ENCODE data around the gene RNU1-1.
"Not testable (repeated sequence)": the region's sequence is repeated elsewhere in the genome, so short reads cannot be mapped to it uniquely, and the experiment has no call there.

RNU1-1 gene

DNA sequence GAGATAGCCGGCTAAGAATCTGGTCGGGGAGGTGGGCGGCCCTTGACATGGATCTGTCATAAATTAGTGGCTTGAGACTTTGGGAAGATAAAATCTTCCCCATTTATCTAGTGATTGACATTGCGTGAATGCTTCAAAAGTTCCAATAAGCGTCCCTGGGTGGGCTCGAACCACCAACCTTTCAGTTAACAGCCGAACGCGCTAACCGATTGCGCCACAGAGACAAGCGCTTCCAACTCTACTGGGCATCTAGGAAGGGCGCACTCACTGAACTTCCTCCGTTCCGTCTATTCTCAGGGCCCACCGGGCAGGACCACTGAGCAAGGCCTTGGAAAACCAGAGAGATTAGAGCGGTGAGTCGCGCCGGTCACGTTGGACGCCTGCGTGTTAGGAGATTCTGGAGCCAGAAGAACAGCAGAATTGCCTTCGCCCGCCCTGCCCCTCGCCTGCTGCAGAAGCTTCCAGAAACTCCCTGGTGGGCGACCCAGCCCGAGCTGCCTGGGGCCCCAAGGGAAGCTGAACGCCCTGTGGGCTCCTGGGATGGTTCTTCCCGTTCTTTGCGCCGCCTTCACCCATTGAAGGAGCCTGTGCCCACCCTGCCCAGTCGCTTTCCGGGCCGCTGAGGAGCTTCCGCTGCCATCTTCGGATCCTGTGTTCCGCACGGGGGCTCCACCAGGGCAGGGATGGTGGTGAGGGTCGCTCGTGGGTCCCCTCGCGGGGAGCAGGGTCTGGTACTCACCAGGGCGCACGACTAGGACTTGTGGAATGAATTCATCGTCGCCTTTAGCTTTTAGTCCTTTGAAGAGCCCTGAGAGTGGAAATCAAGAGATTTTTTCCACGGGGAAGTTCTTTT is 6.6 kb upstream of the RNU1-1 start:
- DNase-seq: not testable (repeated sequence)

DNA sequence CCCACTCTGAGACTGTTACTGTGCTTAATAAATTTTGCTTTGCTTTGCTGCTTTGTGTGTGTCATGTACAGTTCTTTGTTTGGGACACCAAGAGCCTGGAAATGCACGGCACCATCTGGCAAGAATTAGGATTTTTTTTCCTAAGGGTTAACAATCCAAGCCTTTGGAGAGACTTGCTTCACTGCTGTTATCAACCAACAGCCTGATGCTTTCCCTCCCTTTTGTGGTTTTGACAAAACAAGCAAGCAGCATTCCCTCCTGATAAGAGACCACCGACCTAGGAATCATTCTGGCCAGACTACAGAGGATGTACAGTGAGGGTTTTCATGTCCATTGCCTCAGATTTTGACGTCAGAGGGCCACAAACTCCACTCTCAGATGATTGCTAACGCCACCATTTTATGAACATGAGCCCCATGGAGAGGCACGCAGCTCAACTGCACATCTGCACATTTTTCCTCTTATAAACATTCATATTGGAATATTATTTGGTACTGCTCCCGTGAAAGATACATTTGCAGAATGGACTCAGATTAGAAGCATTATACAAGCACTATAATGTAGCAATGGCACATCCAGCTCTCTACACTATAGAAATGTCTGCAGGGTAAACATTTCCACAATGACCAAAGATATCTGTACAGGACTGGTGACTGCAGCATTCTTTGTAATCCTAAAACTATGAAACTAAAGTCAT is 5.3 kb upstream of the RNU1-1 start:
- DNase-seq: not testable (repeated sequence)

DNA sequence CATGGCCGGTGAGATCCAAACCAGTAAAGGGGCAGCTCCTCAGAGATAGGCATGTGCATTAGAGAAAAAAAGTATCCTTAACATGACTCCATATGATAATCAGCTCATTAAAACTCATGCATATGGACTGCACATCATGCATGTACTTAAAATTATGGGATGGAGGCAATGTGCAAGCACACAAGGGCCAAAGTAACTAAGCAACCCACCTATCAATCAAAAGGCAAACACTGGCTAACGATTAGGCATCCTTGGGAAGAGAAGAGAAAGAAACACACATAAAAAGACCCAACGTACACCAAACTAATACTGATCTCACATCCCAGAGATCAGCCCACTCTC is 4.8 kb upstream of the RNU1-1 start:
- DNase-seq: not testable (repeated sequence)

DNA sequence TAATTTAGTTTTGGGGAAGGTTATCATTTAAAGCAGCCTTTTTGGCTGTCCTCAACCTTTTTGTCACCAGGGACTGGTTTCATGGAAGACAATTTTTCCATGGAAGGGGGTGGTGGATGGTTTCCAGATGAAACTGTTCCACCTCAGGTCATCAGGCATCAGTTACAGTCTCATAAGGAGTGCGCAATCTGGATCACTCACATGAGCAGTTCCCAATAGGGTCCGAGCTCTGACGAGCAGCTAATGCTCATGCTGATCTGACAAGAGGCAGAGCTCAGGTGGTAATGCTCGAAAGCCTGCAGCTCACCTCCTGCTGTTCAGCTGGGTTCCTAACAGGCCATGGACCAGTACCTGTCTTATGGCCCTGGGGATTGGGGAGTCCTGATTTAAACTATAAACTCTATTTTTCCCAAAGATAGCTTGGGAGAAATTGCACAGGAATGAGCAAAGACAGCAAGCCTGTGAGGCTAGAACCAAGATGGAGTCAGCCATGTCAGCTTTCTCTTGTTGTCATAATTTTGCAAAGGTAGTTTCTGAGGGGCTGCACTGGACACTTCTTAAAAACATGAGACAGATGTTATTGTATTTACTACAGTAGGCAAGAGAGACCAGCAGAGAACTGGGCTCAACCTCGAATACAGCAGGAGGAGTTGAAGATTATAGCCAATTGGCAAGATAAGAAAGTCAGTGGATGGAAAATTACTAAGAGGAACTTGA is 2.8 kb upstream of the RNU1-1 start:
- DNase-seq: not testable (repeated sequence)

DNA sequence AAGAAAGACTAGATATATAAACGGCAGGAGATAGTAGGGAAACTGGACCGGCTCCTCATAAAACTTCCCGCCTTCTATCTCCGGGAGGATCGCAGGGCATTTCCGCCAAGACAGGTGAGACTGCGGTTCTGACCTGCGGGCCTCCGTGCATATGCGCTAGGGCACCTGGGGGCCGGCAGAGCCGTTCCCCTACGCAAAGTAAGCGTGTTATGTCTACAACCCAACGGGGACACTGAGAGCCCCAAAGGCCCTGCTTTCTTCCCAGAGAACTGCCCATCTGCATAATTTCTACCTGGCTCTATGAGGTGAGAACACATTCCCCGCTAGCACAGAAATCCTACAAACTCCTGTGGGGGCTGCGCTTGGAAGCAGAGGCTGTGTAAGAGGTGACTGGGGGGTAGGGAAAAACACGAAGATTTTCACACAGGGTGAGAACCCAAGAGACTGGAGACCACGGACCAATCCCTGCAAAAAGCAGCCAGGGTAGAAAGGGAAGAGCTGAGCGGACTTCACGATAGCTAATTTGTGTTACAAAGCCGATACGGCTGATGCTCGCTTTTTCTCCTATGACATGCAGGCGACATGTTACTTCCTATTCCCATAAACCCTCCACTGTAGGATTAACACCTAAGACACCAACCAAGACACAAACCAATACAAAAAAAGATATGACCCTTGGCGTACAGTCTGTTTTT is 526 bp downstream of the RNU1-1 start:
- peak; percentile 98 for DNase-seq

DNA sequence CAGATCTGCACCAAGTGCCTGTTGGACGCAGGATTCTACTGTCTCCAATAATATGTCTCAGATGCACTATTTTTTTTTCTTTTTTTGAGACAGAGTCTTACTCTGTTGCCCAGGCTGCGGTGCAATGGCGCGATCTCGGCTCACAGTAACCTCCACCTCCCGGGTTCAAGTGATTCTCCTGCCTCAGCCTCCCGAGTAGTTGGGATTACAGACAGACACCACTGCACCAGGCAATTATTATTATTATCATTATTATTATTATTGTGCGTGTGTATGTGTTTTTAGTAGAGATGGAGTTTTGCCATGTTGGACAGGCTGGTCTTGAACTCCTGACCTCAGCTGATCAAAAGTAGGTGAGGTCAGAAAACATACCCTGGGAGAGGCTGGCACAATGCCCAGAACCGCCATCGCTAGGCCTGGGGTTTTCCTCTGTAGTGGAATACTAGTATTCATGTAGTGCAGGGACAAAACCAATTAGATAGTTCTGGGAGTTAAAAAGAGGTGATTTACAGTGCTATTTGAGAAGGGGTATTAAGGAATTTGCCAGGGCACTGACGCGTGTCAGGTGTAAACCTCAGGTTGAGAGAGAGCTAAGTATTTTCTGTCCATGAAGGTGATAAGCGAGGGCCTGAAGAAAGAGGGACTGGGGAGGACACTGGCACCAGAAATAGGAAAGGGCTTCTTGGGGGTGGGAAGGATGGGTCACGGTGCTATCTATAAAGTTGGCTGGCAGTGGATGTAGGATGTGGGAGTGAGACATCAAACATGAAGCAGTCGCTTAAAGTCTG is 1.3 kb downstream of the RNU1-1 start:
- DNase-seq: peak; percentile 51

DNA sequence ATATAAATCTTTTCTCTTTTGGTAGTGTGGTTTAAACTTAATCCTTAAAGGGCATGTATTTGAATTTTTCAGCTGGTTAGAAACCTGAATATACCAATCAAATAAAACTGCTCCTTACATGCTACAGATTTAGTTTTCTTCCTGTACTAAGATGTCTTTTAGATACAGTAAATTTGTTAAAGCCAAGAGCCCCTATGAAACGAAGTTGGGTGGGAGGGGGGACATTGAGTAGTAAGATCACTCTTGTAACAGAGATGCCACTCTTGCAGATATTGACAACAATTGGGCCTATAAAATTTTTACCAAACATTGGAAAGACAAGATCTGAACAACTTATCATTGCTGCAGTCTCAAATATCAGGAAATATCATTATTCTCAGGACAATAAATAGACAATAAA is 2.2 kb downstream of the RNU1-1 start:
- not testable (repeated sequence) for DNase-seq

DNA sequence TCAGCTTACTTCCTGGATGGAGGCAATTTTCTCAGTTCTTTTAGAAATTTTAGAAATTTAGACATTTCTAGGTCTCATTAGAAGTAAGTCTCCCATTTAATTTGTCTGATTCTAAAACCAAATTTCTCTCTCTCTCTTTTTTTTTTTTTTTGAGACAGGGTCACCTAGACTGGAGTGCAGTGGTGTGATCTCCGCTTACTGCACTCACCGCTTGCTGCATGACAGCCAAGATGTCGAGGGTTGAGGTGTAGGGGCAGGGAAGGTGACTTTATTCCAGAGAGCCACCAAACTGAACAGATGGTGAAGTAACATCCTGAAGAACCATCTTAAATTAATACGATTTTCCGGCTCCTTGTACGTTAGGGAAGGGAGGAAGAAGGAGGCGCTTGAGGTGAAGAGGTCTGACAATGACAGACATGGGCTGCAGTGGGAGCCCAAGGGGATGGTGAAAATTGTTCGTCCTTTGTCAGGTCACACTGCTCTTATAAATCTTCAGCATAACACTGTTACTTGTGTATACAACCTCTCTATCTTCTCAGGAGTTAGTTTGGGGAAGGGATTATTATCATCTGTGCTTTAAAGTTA is 5.1 kb downstream of the RNU1-1 start:
- DNase-seq: not testable (repeated sequence)

DNA sequence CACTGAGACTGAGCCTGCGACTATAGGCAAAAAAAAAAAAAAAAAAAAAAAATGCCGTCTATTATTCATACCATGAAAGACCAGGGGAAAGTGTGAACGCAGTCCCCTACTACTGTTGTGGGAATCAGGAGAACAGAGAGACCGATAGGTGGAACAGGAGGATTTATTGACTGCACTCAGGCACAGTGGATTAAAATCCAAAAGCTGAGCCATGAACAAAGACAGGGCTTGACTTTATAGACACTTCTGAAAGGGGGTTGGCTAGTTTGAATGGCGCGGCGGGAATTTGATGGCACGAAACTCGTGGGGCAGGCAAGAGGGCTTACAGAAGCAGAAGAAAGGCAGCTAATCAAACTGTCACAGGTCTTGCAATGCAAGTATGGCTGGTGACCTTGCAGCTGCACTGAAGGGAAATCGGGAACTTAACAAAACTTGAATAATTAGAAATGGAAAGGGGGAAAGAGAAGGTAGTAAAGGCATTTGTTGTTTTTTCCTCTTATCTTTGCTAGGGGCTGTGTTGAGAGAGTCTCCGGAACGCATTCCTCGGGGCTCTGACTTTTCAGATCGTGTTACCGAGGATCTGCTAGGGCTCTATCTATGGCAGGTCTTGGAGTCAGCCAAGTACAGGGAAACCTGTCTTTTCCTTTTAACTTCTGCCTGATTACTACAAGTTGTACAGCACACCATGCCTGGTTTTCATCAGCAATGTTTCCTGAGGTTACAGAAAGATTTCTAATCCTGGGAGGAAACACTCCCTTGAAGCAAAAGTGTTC is 7.5 kb downstream of the RNU1-1 start:
- peak; percentile 37 for DNase-seq

DNA sequence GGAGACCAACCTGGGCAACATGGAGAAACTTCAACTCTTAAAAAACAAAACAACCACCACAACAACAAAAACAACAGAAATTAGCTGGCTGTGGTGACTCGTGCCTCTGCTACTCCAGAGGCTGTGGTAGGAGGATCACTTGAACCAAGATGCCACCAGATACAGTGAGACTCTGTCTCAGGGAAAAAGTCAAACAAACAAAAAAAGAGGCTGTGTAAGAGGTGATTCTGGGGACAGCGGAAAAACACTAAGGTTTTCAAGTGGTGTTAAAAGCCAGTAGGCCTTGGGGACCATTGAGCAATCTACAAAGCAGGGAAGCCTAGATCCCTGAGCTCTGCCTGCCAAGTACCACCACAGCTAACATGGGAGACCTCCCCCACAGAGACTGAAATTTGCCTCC is 8.2 kb downstream of the RNU1-1 start:
- not testable (repeated sequence) for DNase-seq

DNA sequence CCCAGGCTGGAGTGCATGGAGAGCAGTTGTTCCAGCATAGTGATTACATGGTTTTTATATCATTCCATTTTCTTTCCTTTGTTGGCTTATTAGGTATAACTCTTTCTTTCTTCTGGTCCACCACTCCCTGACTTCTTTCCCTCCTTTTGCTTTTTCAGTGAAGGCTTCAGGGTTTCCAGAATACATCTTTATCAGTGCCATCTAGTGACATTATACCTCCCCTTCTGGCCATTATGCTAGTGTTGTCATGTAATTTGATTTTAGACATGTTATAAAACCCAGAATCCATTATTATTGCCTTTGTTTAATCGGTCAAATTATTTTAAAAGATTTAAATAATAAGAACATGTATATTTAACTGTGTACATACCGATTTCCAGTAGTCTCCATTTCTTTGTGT is 10.6 kb downstream of the RNU1-1 start:
- DNase-seq: no peak

DNA sequence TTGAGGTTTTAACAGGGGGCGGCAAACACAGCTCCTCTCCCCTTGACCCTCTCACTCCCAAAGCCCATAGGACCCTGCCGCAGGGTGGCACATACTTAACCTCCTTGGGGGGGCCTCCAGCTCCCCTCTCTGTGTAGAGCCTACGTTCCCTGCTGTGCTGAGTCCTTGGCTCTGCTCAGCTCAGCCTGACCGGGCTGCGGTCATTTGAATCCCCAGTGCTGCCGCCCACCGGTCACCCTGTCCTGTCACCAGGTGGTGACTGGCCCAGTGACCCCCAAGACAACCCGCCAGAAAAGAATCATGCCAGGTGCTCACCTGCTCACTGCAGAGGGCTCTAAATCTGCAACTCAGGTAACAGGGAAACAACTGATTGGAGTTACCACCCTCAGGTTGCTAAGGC is 12.6 kb downstream of the RNU1-1 start:
- not testable (repeated sequence) for DNase-seq

DNA sequence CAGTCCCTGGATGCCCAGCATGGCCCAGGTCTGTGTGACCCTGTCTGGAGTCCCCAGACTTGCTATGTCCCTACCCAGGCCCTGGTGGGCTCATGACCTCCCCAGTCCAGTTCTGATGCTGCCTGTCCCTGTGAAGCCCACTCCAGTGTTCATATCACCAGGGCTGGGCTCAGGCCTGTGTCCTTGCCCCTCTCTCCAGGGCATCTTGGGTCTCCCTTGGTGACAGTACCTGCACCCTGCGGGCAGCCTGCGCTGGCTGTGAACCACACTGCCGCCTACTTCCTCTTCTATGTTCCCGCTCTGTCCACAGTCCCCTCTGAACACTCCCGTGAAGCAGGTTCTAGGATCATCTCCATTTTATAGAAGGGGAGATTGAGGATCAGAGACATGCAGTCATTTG is 13.1 kb downstream of the RNU1-1 start:
- DNase-seq: not testable (repeated sequence)

DNA sequence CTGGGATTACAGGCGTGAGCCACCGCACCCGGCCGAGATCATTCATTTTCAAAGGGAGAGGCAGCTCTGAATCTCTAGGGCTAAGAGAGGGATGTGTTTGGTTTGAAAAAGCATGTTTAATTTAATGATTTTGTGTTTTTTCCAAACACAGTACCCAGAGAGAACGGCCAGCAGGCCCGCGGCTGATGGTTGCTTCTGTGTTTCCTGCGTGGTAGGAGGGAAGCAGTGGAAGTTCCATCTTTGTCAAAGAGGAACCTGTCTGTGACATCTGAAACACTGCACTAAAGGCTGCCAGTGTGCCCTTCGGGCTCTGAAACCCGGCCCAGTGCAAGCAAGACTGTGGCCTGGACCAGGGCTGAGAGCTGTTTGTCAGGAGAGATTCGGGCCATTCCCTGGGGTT is 13.6 kb downstream of the RNU1-1 start:
- DNase-seq: not testable (repeated sequence)

DNA sequence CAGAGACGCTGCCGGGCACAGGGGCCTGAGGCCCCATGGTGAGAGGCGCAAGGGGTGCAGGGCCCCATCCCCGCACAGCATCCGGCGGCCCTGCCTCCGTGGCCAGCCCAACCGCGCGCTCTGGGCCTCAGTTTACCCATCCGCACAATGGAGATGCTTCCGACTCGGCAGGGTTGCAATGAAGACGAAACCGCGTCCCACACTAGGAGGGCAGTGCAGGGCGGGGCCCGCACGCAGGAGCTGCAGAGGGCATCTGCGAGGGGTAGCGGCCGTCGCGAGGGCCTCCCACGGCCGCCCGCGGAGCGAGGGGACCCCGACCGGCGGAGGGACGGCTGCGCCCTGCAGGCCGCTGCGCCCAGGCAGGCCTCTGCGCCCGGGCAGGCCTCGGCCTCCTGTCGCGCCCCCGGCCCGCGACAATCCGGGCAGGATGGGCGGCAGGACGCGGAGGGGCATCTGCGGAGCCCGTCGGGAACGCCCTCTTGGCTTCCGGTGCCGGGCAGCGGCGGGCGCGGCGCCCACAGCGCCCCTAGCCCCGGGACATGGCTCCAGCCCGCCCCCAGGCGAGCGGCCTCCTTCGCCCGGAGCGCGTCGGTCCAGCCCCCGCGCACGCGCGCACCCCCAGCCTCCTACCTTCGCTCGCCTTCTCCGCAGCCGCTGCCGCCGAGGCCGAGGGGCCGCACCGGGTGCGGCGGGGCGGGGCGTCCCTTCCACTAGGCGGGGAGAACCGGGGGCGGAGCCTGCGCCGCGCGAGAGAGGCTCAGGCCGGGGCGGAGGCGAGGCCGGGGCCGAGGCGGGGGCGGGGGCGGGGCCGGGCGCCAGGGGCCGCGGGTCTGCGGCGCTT is 15.3 kb downstream of the RNU1-1 start:
- DNase-seq: peak; percentile 95

DNA sequence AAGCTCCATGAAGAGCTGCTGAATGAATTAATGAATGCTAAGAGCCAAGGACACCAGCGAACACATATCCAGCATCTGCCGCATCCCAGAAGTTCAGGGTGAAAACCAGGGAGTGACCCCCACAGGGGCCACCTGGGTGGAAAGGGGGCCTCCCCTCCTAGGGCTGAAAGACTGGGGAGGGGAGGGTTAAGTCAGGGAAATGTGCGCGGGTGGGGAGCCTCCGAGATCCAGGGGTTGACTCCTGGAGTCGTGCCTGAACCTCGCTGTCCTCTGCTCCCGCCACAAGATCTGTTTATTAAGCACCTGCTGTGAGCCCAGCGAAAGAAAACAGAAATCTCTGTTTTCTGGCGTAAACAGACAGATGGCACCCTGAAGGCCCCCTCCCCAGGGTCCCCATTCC is 16.0 kb downstream of the RNU1-1 start:
- not testable (repeated sequence) for DNase-seq

DNA sequence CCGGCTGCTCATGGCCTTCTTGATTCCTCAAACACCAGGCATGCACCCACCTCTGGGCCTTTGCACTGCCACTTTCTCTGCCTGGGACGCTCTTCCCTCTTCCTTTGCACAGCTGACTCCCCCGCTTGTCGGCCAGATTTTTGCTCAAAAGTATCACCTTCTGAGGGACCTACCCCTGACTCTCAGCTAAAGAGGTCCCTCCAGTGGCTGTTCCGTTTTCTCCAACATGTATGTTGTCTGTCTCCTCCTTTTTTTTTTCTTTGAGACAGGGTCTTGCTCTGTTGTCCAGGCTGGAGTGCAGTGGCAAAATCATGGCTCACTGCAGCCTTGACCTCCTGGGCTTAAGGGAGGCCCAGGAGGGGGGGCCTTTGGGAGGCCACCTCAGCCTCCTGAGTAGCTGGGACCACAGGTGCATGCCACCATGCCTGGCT is 16.6 kb downstream of the RNU1-1 start:
- peak; percentile 15 for DNase-seq

DNA sequence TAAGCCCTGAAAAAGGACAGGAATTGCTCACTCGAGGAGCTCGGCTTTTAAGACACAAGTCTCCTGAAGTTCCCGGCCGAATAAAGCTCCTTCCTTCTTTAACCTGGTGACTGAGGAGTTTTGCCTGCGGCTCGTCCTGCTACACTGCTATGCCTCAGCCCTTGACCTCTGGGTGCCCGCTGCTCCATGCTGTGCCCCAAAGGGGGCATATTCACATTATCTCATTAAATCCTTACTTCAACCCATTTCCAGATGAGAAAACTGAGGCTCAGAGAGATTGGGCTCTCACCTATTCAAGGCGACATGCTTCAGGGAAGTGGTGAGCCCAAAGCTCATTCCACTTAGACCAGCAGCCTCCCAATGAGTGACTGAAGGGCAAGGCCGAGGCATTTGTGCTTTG is 20.4 kb downstream of the RNU1-1 start:
- not testable (repeated sequence) for DNase-seq

DNA sequence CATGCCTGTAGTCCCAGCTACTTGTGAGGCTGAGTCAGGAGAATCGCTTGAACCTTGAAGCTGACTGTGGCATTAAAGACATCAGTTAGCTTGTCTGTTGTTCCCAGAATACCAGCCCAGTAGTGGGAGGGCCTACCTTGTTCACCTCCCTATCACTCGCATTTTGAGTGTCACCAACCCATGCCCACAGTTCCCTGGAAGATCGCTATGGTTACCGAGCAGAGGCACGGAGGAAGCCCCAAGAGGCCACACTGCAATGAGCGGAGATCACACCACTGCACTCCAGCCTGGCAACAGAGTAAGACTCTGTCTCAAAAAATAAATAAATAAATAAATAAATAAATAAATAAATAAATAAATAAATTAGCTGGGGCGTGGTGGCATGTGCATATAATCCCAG is 21.1 kb downstream of the RNU1-1 start:
- not testable (repeated sequence) for DNase-seq

All from DMS53 (cell line).